Measurements from ENCODE around the gene DPF3. TPM values are rescaled to one million over a fixed set of nuclear protein-coding genes. Genes with fewer than 3 reads are reported as not detected.

DPF3 gene
- total and polyA plus RNA-seq, 2 experiments from 2014 or later, result 6.8 to 7.9 TPM

DNA sequence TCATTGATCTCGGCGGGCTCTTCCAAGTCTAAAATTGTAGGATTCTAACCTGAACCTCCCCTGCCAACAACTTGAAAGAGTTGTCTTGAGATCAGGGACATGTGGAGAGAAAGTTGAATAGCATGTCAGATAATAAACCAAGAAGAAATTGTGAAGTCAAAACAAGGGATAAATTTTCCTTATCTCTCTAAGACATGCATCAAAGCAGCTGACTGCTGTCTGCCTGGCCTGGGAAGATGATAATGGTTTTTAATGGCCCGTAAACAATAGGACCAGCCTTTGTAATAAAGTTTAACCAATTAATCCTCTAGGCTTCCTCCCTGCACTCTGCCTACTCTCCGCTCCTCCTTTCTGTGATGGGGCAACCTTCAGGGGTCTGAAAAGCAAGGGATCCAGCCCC lies 67.9 kb downstream of the DPF3 start:
- no peaks in the 10 kb centered on the region for H4K20me1 ChIP-seq (ENCODE audit: insufficient read depth)
- 0 out of 2 replicates have a peak, but pooled peaks cover 5% of the 10 kb centered on the region for H3F3A ChIP-seq (ENCODE audit: insufficient read depth)
- TF ChIP-seq EZH2 (IDR thresholded peaks at IDR 0.05; ENCODE audit: insufficient read depth, poor library complexity, severe bottlenecking), result no peak
- TF ChIP-seq EZH2phosphoT487 (IDR thresholded peaks at IDR 0.05; ENCODE audit: insufficient read depth, low read depth), result no peak
- peaks cover 9% of the 10 kb centered on the region for H3K4me1 ChIP-seq (ENCODE audit: insufficient read depth)
- peaks cover 97% of the 10 kb centered on the region for H3K79me2 ChIP-seq (ENCODE audit: insufficient read depth)
- no peak overlapping the region for H3K27ac ChIP-seq
- H3K4me3 ChIP-seq, result no peak overlapping the region
- H3K27me3 ChIP-seq (replicated peaks; ENCODE audit: insufficient read depth), result no peaks in the 10 kb centered on the region
- DNase-seq, result no peak
- in situ Hi-C loops (cut with MboI), result no loop called here
- no peak overlapping the region for H3K9ac ChIP-seq
- 72 to 77% methylated on average over 4 of the region's 4 CpGs for WGBS, 2 experiments (ENCODE audit: low coverage in 1 of 2, low lambda C conversion rate in 2 of 2, missing lambda C conversion rate in 2 of 2)
- H3K9me3 ChIP-seq (ENCODE audit: low read depth), result no peaks in the 10 kb centered on the region
- no peak overlapping the region for H3K4me2 ChIP-seq (ENCODE audit: unreplicated experiment)
- H3K36me3 ChIP-seq (ENCODE audit: low read depth), result no peaks in the 10 kb centered on the region; the same call in 1 of the 2 replicates
- no peak overlapping the region for H2AFZ ChIP-seq
- no peaks in the 10 kb centered on the region for H3K9me2 ChIP-seq (ENCODE audit: insufficient read depth)

DNA sequence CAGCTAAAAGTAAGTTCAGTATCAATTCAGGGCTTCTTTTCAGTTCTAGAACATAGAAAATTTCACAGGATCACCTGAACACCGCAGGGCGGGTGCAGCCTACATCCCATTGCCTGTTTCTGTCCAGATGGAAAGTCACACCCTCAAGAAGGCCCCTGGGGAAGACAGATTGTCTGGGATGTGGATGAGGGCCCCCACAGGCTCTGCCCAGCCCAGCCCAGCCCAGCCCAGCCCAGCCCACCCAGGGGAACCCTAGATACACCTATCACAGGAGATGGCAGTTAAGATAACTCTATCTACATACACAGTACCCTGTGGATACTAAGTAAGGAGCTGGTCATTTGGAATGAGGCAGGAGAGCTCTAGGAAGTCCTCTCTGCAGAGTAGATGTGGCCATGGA lies 68.4 kb downstream of the DPF3 start:
- no peaks in the 10 kb centered on the region for H3K27me3 ChIP-seq (replicated peaks; ENCODE audit: insufficient read depth)
- no peak overlapping the region for H3K27ac ChIP-seq
- H2AFZ ChIP-seq, result no peak overlapping the region
- no peak overlapping the region for H3K9ac ChIP-seq
- H3K9me3 ChIP-seq (ENCODE audit: low read depth), result no peaks in the 10 kb centered on the region
- H3K79me2 ChIP-seq (ENCODE audit: insufficient read depth), result peaks cover 97% of the 10 kb centered on the region
- in situ Hi-C loops (cut with MboI), result no loop called here
- 0 out of 2 replicates have a peak, but pooled peaks cover 5% of the 10 kb centered on the region for H3F3A ChIP-seq (ENCODE audit: insufficient read depth)
- no peaks in the 10 kb centered on the region; the same call in 1 of the 2 replicates for H3K36me3 ChIP-seq (ENCODE audit: low read depth)
- H3K9me2 ChIP-seq (ENCODE audit: insufficient read depth), result no peaks in the 10 kb centered on the region
- H3K4me1 ChIP-seq (ENCODE audit: insufficient read depth), result peaks cover 9% of the 10 kb centered on the region
- H4K20me1 ChIP-seq (ENCODE audit: insufficient read depth), result no peaks in the 10 kb centered on the region
- 69 to 73% methylated on average over 2 of the region's 2 CpGs for WGBS, 2 experiments (ENCODE audit: low coverage in 1 of 2, low lambda C conversion rate in 2 of 2, missing lambda C conversion rate in 2 of 2)
- no peak overlapping the region for H3K4me2 ChIP-seq (ENCODE audit: unreplicated experiment)
- H3K4me3 ChIP-seq, result no peak overlapping the region
- DNase-seq, result no peak
- TF ChIP-seq EZH2phosphoT487 (IDR thresholded peaks at IDR 0.05; ENCODE audit: insufficient read depth, low read depth), result no peak
- TF ChIP-seq EZH2 (IDR thresholded peaks at IDR 0.05; ENCODE audit: insufficient read depth, poor library complexity, severe bottlenecking), result no peak

DNA sequence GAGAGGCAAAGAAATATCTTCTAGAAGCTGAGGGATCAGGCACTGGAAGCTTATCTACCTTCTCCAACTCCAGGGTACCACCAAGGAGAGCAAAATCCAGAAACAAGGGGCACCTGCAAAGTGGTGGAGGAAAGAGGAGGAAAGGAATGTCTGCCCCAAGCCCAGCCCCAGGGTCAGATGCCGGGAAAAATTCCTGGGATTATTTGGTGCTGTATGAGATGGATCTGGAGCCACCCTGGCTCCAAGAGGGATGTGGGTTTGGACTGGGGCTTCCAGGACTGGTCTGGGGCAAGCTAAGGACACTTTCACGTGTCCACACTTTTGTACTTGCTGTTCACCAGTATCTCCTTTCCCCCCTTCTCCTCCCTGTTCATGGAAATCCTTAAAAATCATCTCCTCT lies 69.8 kb downstream of the DPF3 start:
- H3K9me3 ChIP-seq (ENCODE audit: low read depth), result no peaks in the 10 kb centered on the region

DNA sequence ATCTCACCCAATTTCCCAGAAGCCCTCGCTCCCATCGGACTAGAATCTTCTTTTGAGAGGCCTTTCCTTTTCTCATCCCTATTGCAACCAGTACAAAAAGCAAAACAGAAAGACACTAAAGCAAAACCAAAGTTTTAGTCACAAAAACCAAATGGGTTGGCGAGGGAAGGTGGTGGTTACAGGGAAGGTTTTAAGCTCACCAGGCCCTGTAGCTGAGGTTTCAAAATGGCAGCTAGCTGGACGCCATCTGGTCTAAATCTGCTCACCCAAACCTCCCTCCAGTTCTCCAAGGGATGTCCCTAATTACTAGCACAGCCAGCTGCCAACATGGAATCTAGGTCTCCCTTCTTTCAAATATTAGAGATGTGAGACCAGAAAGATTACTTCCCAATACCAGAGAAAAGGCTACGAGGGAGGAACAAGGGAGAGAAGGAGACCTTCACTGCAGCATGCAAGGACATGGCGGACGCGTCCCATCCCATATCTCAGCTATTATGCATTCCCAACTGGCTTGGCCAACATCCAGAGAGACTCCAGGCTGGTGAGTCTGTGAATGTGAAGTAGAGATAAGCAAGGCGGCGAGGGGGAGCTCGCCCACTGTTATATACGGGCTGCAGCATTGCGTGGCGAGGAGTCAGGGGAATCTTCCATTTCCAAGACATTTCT lies 70.8 kb downstream of the DPF3 start:
- in situ Hi-C loops (cut with MboI), result no loop called here
- H2AFZ ChIP-seq, result no peak overlapping the region; the same call in 1 of the 2 replicates
- H3K36me3 ChIP-seq (ENCODE audit: low read depth), result no peaks in the 10 kb centered on the region; the same call in 1 of the 2 replicates
- H3K27me3 ChIP-seq (replicated peaks; ENCODE audit: insufficient read depth), result no peaks in the 10 kb centered on the region
- no peaks in the 10 kb centered on the region for H3K9me2 ChIP-seq (ENCODE audit: insufficient read depth)
- H3K27ac ChIP-seq, result no peak overlapping the region
- peaks cover 99% of the 10 kb centered on the region for H3K79me2 ChIP-seq (ENCODE audit: insufficient read depth)
- no peak overlapping the region for H3K9ac ChIP-seq
- peaks cover 9% of the 10 kb centered on the region for H3K4me1 ChIP-seq (ENCODE audit: insufficient read depth)
- H3K4me3 ChIP-seq, result no peak overlapping the region
- no peak for TF ChIP-seq EZH2 (IDR thresholded peaks at IDR 0.05; ENCODE audit: insufficient read depth, poor library complexity, severe bottlenecking)
- no peak for TF ChIP-seq EZH2phosphoT487 (IDR thresholded peaks at IDR 0.05; ENCODE audit: insufficient read depth, low read depth)
- H3F3A ChIP-seq (ENCODE audit: insufficient read depth), result 0 out of 2 replicates have a peak, but pooled peaks cover 5% of the 10 kb centered on the region
- no peaks in the 10 kb centered on the region for H3K9me3 ChIP-seq (ENCODE audit: low read depth)
- WGBS, 2 experiments (ENCODE audit: low coverage in 1 of 2, low lambda C conversion rate in 2 of 2, missing lambda C conversion rate in 2 of 2), result 79 to 80% methylated on average over 14 of the region's 14 CpGs
- H3K4me2 ChIP-seq (ENCODE audit: unreplicated experiment), result no peak overlapping the region
- H4K20me1 ChIP-seq (ENCODE audit: insufficient read depth), result no peaks in the 10 kb centered on the region
- DNase-seq, result no peak

More for the DNA sequence above, 69.8 kb downstream of the DPF3 start:
- no peak for DNase-seq
- Histone ChIP-seq H3K4me3 (no peak overlapping the region), H3K27ac (no peak overlapping the region), H4K20me1 (ENCODE audit: insufficient read depth) (no peaks in the 10 kb centered on the region), H3K4me2 (ENCODE audit: unreplicated experiment) (no peak overlapping the region), H2AFZ (no peak overlapping the region), H3K4me1 (ENCODE audit: insufficient read depth) (peaks cover 9% of the 10 kb centered on the region), H3K9ac (no peak overlapping the region), H3K9me2 (ENCODE audit: insufficient read depth) (no peaks in the 10 kb centered on the region), H3K36me3 (ENCODE audit: low read depth) (no peaks in the 10 kb centered on the region; the same call in 1 of the 2 replicates), H3K27me3 (replicated peaks; ENCODE audit: insufficient read depth) (no peaks in the 10 kb centered on the region), H3F3A (ENCODE audit: insufficient read depth) (0 out of 2 replicates have a peak, but pooled peaks cover 5% of the 10 kb centered on the region), H3K79me2 (ENCODE audit: insufficient read depth) (peaks cover 97% of the 10 kb centered on the region)
- in situ Hi-C loops (cut with MboI), result no loop called here
- TF ChIP-seq EZH2phosphoT487 (IDR thresholded peaks at IDR 0.05; ENCODE audit: insufficient read depth, low read depth) (no peak), EZH2 (IDR thresholded peaks at IDR 0.05; ENCODE audit: insufficient read depth, poor library complexity, severe bottlenecking) (no peak)
- WGBS, 2 experiments (ENCODE audit: low coverage in 1 of 2, low lambda C conversion rate in 2 of 2, missing lambda C conversion rate in 2 of 2), result 45 to 46% methylated on average over 2 of the region's 2 CpGs

Data from GM23248 (cell line).